Liver (tissue), 3 donors: ENCODE results near the gene ZFYVE19.

ENCODE experiments used
- FOXA1 ChIP-seq: IDR thresholded peaks from 2 replicates; pipeline ENCODE4 v1.6.1; 2016; ENCODE audit warnings: antibody characterized with exemption
- GABPA ChIP-seq, 2 donors: IDR thresholded peaks in 1 of 2; conservative IDR thresholded peaks in 1 of 2; 2 replicates each; pipeline ENCODE4 v1.6.1; 2016; ENCODE audit warnings: antibody characterized with exemption in 2 of 2, mild to moderate bottlenecking in 1 of 2, moderate library complexity in 1 of 2
- JUND ChIP-seq, 2 donors: IDR thresholded peaks; 2 replicates each; pipeline ENCODE4 v1.6.1; 2016; ENCODE audit warnings: antibody characterized with exemption in 2 of 2
- RAD21 ChIP-seq, 2 donors: IDR thresholded peaks; 2 replicates each; pipeline ENCODE4 v1.6.1; 2016; ENCODE audit warnings: antibody characterized with exemption in 2 of 2, mild to moderate bottlenecking in 2 of 2
- TAF1 ChIP-seq: conservative IDR thresholded peaks from 2 replicates; pipeline ENCODE4 v1.6.1; 2016; ENCODE audit warnings: antibody characterized with exemption, mild to moderate bottlenecking
- YY1 ChIP-seq: IDR thresholded peaks from 2 replicates; pipeline ENCODE4 v1.6.1; 2016; ENCODE audit warnings: antibody characterized with exemption, mild to moderate bottlenecking
- TF ChIP-seq, protein P1 (sequence below): fragments of 150-350 bp; IDR thresholded peaks from 2 replicates; pipeline ENCODE4 v1.5.1; 2017; ENCODE audit warnings: improper control_type of control experiment, low read depth, low read length; ENCODE audit not compliant: missing input control
- TF ChIP-seq, protein P2 (sequence below): IDR thresholded peaks from 2 replicates; pipeline ENCODE4 v1.6.1; 2016; ENCODE audit warnings: antibody characterized with exemption
- TF ChIP-seq, protein P3 (sequence below): IDR thresholded peaks from 2 replicates; pipeline ENCODE4 v1.6.1; 2016; ENCODE audit warnings: antibody characterized with exemption
- TF ChIP-seq, protein P4 (sequence below): IDR thresholded peaks from 2 replicates; pipeline ENCODE4 v1.6.1; 2016; ENCODE audit warnings: antibody characterized with exemption, mild to moderate bottlenecking
- TF ChIP-seq, protein P5 (sequence below): IDR thresholded peaks from 2 replicates; pipeline ENCODE4 v1.6.1; 2016; ENCODE audit warnings: antibody characterized with exemption
- donor health status: healthy.
- donor health status: healthy.

DNA sequence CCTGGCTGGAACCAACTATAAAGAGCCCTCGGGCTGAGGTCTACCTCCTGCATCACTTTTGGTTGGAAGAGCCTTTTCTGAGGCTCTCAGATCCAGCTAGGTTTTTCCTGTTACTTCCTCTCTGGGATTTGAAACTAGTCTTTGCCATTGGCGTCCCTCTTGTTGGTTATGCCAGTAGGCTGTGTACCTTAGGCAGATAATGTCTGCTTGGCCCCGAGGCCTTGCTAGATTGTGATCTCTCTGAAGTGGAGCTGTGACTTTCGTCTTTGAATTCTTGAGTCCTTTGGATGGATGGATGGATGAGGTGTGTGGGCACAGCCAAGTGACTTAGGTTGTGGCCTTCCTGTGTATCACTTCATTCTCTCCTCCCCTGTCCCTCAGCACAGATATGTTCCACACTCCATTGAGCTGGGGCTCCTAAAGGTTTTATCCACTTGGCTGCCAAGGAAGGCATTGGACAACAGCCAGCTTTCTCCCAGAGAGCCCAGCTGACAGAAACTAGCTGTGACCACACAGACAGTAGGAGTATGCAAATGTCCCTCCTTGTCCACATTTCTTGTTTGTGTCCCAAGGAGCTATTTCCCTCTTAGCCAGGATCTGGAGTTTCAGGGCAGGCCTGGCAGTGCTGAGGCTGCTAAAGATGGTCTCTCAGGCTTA lies 8.3 kb downstream of the ZFYVE19 start:
- TF ChIP-seq, protein P1, sequence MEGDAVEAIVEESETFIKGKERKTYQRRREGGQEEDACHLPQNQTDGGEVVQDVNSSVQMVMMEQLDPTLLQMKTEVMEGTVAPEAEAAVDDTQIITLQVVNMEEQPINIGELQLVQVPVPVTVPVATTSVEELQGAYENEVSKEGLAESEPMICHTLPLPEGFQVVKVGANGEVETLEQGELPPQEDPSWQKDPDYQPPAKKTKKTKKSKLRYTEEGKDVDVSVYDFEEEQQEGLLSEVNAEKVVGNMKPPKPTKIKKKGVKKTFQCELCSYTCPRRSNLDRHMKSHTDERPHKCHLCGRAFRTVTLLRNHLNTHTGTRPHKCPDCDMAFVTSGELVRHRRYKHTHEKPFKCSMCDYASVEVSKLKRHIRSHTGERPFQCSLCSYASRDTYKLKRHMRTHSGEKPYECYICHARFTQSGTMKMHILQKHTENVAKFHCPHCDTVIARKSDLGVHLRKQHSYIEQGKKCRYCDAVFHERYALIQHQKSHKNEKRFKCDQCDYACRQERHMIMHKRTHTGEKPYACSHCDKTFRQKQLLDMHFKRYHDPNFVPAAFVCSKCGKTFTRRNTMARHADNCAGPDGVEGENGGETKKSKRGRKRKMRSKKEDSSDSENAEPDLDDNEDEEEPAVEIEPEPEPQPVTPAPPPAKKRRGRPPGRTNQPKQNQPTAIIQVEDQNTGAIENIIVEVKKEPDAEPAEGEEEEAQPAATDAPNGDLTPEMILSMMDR, result no peak
- TF ChIP-seq, protein P2, sequence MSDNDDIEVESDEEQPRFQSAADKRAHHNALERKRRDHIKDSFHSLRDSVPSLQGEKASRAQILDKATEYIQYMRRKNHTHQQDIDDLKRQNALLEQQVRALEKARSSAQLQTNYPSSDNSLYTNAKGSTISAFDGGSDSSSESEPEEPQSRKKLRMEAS, result no peak
- TF ChIP-seq RAD21 (IDR thresholded peaks at IDR 0.05), result no peak
- TF ChIP-seq, protein P3, sequence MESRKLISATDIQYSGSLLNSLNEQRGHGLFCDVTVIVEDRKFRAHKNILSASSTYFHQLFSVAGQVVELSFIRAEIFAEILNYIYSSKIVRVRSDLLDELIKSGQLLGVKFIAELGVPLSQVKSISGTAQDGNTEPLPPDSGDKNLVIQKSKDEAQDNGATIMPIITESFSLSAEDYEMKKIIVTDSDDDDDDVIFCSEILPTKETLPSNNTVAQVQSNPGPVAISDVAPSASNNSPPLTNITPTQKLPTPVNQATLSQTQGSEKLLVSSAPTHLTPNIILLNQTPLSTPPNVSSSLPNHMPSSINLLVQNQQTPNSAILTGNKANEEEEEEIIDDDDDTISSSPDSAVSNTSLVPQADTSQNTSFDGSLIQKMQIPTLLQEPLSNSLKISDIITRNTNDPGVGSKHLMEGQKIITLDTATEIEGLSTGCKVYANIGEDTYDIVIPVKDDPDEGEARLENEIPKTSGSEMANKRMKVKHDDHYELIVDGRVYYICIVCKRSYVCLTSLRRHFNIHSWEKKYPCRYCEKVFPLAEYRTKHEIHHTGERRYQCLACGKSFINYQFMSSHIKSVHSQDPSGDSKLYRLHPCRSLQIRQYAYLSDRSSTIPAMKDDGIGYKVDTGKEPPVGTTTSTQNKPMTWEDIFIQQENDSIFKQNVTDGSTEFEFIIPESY, result no peak
- no peak for TF ChIP-seq JUND (IDR thresholded peaks at IDR 0.05)
- TF ChIP-seq TAF1, result no peak
- TF ChIP-seq YY1, result no peak
- no peak for TF ChIP-seq GABPA (IDR thresholded peaks at IDR 0.05 in 1 of 2, conservative IDR thresholded peaks at IDR 0.05 in 1 of 2)
- TF ChIP-seq FOXA1, result no peak
- TF ChIP-seq, protein P4, sequence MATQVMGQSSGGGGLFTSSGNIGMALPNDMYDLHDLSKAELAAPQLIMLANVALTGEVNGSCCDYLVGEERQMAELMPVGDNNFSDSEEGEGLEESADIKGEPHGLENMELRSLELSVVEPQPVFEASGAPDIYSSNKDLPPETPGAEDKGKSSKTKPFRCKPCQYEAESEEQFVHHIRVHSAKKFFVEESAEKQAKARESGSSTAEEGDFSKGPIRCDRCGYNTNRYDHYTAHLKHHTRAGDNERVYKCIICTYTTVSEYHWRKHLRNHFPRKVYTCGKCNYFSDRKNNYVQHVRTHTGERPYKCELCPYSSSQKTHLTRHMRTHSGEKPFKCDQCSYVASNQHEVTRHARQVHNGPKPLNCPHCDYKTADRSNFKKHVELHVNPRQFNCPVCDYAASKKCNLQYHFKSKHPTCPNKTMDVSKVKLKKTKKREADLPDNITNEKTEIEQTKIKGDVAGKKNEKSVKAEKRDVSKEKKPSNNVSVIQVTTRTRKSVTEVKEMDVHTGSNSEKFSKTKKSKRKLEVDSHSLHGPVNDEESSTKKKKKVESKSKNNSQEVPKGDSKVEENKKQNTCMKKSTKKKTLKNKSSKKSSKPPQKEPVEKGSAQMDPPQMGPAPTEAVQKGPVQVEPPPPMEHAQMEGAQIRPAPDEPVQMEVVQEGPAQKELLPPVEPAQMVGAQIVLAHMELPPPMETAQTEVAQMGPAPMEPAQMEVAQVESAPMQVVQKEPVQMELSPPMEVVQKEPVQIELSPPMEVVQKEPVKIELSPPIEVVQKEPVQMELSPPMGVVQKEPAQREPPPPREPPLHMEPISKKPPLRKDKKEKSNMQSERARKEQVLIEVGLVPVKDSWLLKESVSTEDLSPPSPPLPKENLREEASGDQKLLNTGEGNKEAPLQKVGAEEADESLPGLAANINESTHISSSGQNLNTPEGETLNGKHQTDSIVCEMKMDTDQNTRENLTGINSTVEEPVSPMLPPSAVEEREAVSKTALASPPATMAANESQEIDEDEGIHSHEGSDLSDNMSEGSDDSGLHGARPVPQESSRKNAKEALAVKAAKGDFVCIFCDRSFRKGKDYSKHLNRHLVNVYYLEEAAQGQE, result no peak
- TF ChIP-seq, protein P5, sequence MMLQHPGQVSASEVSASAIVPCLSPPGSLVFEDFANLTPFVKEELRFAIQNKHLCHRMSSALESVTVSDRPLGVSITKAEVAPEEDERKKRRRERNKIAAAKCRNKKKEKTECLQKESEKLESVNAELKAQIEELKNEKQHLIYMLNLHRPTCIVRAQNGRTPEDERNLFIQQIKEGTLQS, result no peak
